Hepatocyte (in vitro differentiated cells): ENCODE measurements around the gene LILRA5. TPM values are rescaled to one million over a fixed set of nuclear protein-coding genes. Genes with fewer than 3 reads are reported as not detected.

Experiments
- DNase-seq: peaks from one replicate; pipeline ENCODE4 v3.0.0-alpha.2; 2016; ENCODE audit warnings: low spot score
- H2AFZ ChIP-seq: fragments of 200-600 bp; sonication (generic); 2 replicates; pipeline ENCODE4 v1.6.0; 2016; ENCODE audit warnings: antibody characterized with exemption, mild to moderate bottlenecking
- H3K27ac ChIP-seq: fragments of 200-600 bp; sonication (generic); 2 replicates; pipeline ENCODE4 v1.5.1; 2016; ENCODE audit warnings: mild to moderate bottlenecking
- H3K27me3 ChIP-seq: fragments of 200-600 bp; sonication (generic); 2 replicates; pipeline ENCODE4 v1.6.1; 2016
- H3K36me3 ChIP-seq: fragments of 200-600 bp; sonication (generic); replicated peaks from 2 replicates; pipeline ENCODE4 v1.5.1; 2016; ENCODE audit warnings: low read depth; ENCODE audit not compliant: insufficient read depth
- H3K4me1 ChIP-seq: fragments of 200-600 bp; sonication (generic); 2 replicates; pipeline ENCODE4 v1.5.1; 2016; ENCODE audit warnings: mild to moderate bottlenecking, moderate library complexity; ENCODE audit not compliant: insufficient read depth
- H3K4me2 ChIP-seq: fragments of 200-600 bp; sonication (generic); 2 replicates; pipeline ENCODE4 v1.6.0; 2016
- H3K4me3 ChIP-seq: fragments of 200-600 bp; sonication (generic); 2 replicates; pipeline ENCODE4 v1.5.1; 2016; ENCODE audit warnings: mild to moderate bottlenecking
- H3K79me2 ChIP-seq: fragments of 200-600 bp; sonication (generic); 2 replicates; pipeline ENCODE4 v1.6.0; 2017; ENCODE audit warnings: mild to moderate bottlenecking
- H3K9me2 ChIP-seq: fragments of 200-600 bp; sonication (generic); replicated peaks from 2 replicates; pipeline ENCODE4 v1.6.0; 2017; ENCODE audit warnings: mild to moderate bottlenecking; ENCODE audit not compliant: insufficient read depth
- H3K9me3 ChIP-seq: fragments of 200-600 bp; sonication (generic); 2 replicates; pipeline ENCODE4 v1.5.1; 2016; ENCODE audit warnings: low read depth, mild to moderate bottlenecking
- H4K20me1 ChIP-seq: fragments of 200-600 bp; sonication (generic); 2 replicates; pipeline ENCODE4 v1.6.0; 2016; ENCODE audit warnings: mild to moderate bottlenecking; ENCODE audit not compliant: insufficient read depth, poor library complexity, severe bottlenecking
- CTCF ChIP-seq: fragments of 200-600 bp; sonication (generic); IDR thresholded peaks from 2 replicates; pipeline ENCODE4 v1.5.1; 2016; ENCODE audit warnings: antibody characterized with exemption, mild to moderate bottlenecking; ENCODE audit not compliant: poor library complexity
- EZH2 ChIP-seq: fragments of 200-600 bp; sonication (generic); IDR thresholded peaks from 2 replicates; pipeline ENCODE4 v1.6.1; 2016; ENCODE audit warnings: antibody characterized with exemption, mild to moderate bottlenecking, borderline replicate concordance
- EZH2phosphoT487 ChIP-seq: fragments of 200-600 bp; sonication (generic); IDR thresholded peaks from one replicate; pipeline ENCODE4 v1.6.1; 2018; ENCODE audit warnings: antibody characterized with exemption, mild to moderate bottlenecking, low read depth, moderate library complexity; ENCODE audit not compliant: unreplicated experiment, severe bottlenecking
- WGBS: methylation state at CpG from one replicate; pipeline ENCODE4 v1.1.6; 2016; ENCODE audit warnings: low lambda C conversion rate; ENCODE audit errors: missing lambda C conversion rate; 5-methylcytosine and 5-hydroxymethylcytosine counted together
- polyA plus RNA-seq: library from polyadenylated mRNA; unstranded; fragments of >200 nt; fragmentation: Nextera tagmentation; extraction: Ambion mirVana; gene quantifications from 2 replicates; pipeline ENCODE4 v1.2.1, GENCODE V29; 2016
- total RNA-seq: library from RNA; depleted of rRNA; stranded (reverse); fragments of >200 nt; gene quantifications from 2 replicates; pipeline ENCODE4 v1.2.3, GENCODE V29; 2014

LILRA5 gene
- total and polyA plus RNA-seq, 2 experiments from 2014 or later, result not detected

DNA sequence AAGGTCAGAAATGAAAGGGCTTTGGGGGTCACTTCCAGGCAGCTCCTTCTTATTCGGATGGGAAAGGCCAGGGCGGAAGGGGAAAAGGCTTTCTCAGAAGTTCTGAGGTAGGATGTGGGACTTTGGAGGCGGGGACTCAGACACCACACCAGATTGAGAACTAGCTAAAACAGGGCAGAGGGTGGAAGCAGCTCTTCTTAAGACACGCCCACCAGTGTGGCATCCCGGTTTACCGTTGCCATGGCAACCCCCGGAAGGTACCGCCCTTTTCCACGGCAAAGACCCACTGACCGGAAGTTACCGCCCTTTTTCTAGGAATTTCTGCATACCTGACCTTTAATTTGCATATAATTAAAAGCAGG, 3.8 kb upstream of the LILRA5 start:
- Histone ChIP-seq H3K36me3 (no peaks in the 10 kb centered on the region), H3K4me2 (no peak overlapping the region)

GRCh38 chr19:54315956-54316355, 3.0 kb upstream of the LILRA5 start:
- Histone ChIP-seq H3K4me2 (no peak overlapping the region), H2AFZ (no peak overlapping the region), H3K36me3 (no peaks in the 10 kb centered on the region), H3K79me2 (no peaks in the 10 kb centered on the region), H3K4me3 (no peak overlapping the region), H3K27ac (no peak overlapping the region), H4K20me1 (no peaks in the 10 kb centered on the region), H3K9me3 (no peaks in the 10 kb centered on the region), H3K9me2 (no peaks in the 10 kb centered on the region), H3K4me1 (no peaks in the 10 kb centered on the region), H3K27me3 (no peaks in the 10 kb centered on the region)
- no peak for TF ChIP-seq EZH2
- 81% methylated on average over 10 of the region's 10 CpGs for WGBS
- DNase-seq, result no peak

More for the DNA sequence above, 3.8 kb upstream of the LILRA5 start:
- Histone ChIP-seq H3K27me3 (no peaks in the 10 kb centered on the region), H3K9me3 (no peaks in the 10 kb centered on the region), H2AFZ (no peak overlapping the region), H3K4me1 (no peaks in the 10 kb centered on the region), H3K79me2 (no peaks in the 10 kb centered on the region), H3K9me2 (no peaks in the 10 kb centered on the region), H4K20me1 (no peaks in the 10 kb centered on the region), H3K27ac (no peak overlapping the region), H3K4me3 (no peak overlapping the region)
- no peak for TF ChIP-seq EZH2phosphoT487
- no peak for TF ChIP-seq EZH2
- no peak for TF ChIP-seq CTCF
- 79% methylated on average over 11 of the region's 11 CpGs for WGBS
- DNase-seq, result no peak

GRCh38 chr19:54312011-54312410, 955 bp downstream of the LILRA5 start:
- TF ChIP-seq EZH2phosphoT487 (no peak), EZH2 (no peak), CTCF (no peak)
- H4K20me1 ChIP-seq, result no peaks in the 10 kb centered on the region
- no peak for DNase-seq
- no peaks in the 10 kb centered on the region for H3K36me3 ChIP-seq
- WGBS, result 81% methylated on average over 5 of the region's 6 CpGs
- H3K4me3 ChIP-seq, result no peak overlapping the region
- H3K4me1 ChIP-seq, result no peaks in the 10 kb centered on the region
- H2AFZ ChIP-seq, result no peak overlapping the region
- no peaks in the 10 kb centered on the region for H3K27me3 ChIP-seq
- H3K4me2 ChIP-seq, result no peak overlapping the region
- H3K9me2 ChIP-seq, result no peaks in the 10 kb centered on the region
- no peaks in the 10 kb centered on the region for H3K79me2 ChIP-seq
- no peak overlapping the region for H3K27ac ChIP-seq
- H3K9me3 ChIP-seq, result no peaks in the 10 kb centered on the region

DNA sequence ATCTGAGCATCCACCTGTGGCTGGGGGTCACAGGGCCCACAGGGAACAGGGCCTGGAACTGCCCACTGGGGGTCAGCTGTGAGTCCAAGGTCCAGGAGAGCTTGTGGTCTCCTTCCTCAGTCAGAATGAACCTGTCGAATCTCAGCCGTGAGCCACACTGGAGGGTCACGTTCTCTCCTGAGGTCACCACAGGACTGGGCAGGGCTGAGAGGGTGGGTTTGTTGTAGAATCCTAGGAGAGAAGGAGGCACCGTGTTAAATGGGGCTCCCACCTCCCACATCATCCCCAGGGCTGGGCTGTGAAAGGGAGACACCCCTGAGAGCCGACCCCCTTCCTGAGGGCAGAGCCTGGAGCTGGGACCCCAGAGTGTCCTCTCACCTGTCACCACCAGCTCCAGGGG, 1.5 kb downstream of the LILRA5 start:
- Histone ChIP-seq H3K4me3 (no peak overlapping the region), H2AFZ (no peak overlapping the region), H3K4me1 (no peaks in the 10 kb centered on the region), H3K9me3 (no peaks in the 10 kb centered on the region), H3K27ac (no peak overlapping the region), H3K9me2 (no peaks in the 10 kb centered on the region), H3K27me3 (no peaks in the 10 kb centered on the region), H3K4me2 (no peak overlapping the region), H4K20me1 (no peaks in the 10 kb centered on the region), H3K36me3 (no peaks in the 10 kb centered on the region), H3K79me2 (no peaks in the 10 kb centered on the region)
- TF ChIP-seq CTCF, result no peak
- TF ChIP-seq EZH2phosphoT487, result no peak
- TF ChIP-seq EZH2, result no peak
- WGBS, result 75% methylated on average over 4 of the region's 5 CpGs
- DNase-seq, result no peak
